ENCODE results near the gene STEAP2.
"Not testable (repeated sequence)": the region's sequence is repeated elsewhere in the genome, so short reads cannot be mapped to it uniquely, and the experiment has no call there.

The STEAP2 gene

GRCh38 chr7:90211391-90212148 is at the start of gene STEAP2:
STEAP2 (plus strand) TSS chr7:90211740; CDS start chr7:90225083, 13,343 bp downstream.
- DNase-seq = peak; percentile 19

GRCh38 chr7:90163534-90163933 is 48.0 kb upstream of the STEAP2 start:
- no peak for DNase-seq

- no peak for DNase-seq
Observed at GRCh38 chr7:90165724-90166123, 45.8 kb upstream of the STEAP2 start.

GRCh38 chr7:90166153-90166552 is 45.4 kb upstream of the STEAP2 start:
- DNase-seq = no peak

GRCh38 chr7:90167361-90167760 is 44.2 kb upstream of the STEAP2 start:
- DNase-seq = no peak

GRCh38 chr7:90169891-90170290 is 41.6 kb upstream of the STEAP2 start:
- DNase-seq = no peak

GRCh38 chr7:90172121-90172520 is 39.4 kb upstream of the STEAP2 start:
- no peak for DNase-seq

GRCh38 chr7:90172624-90173023 is 38.9 kb upstream of the STEAP2 start:
- no peak for DNase-seq

- DNase-seq = no peak
Observed at GRCh38 chr7:90173127-90173844, 38.3 kb upstream of the STEAP2 start.

GRCh38 chr7:90175667-90176066 is 35.9 kb upstream of the STEAP2 start:
- no peak for DNase-seq

- no peak for DNase-seq
Observed at GRCh38 chr7:90176195-90176594, 35.3 kb upstream of the STEAP2 start.

- DNase-seq = no peak
Observed at GRCh38 chr7:90178166-90178565, 33.4 kb upstream of the STEAP2 start.

GRCh38 chr7:90178679-90179278 is 32.8 kb upstream of the STEAP2 start:
- no peak for DNase-seq

GRCh38 chr7:90180011-90180585 is 31.4 kb upstream of the STEAP2 start:
- DNase-seq = no peak

- no peak for DNase-seq
Observed at GRCh38 chr7:90180649-90181048, 30.9 kb upstream of the STEAP2 start.

- no peak for DNase-seq
Observed at GRCh38 chr7:90181485-90181884, 30.1 kb upstream of the STEAP2 start.

GRCh38 chr7:90186290-90186689 is 25.2 kb upstream of the STEAP2 start:
- not testable (repeated sequence) for DNase-seq

GRCh38 chr7:90187507-90188050 is 24.0 kb upstream of the STEAP2 start:
- no peak for DNase-seq

- no peak for DNase-seq
Observed at GRCh38 chr7:90188281-90188680, 23.3 kb upstream of the STEAP2 start.

- DNase-seq = no peak
Observed at GRCh38 chr7:90190995-90191394, 20.5 kb upstream of the STEAP2 start.

- no peak for DNase-seq
Observed at GRCh38 chr7:90191648-90192047, 19.9 kb upstream of the STEAP2 start.

- no peak for DNase-seq
Observed at GRCh38 chr7:90192876-90193750, 18.4 kb upstream of the STEAP2 start.
